Lung (tissue), 12 donors: ENCODE data around the gene NBEA. TPM values are rescaled to one million over a fixed set of nuclear protein-coding genes. Genes with fewer than 3 reads are reported as not detected.
"Not testable (repeated sequence)": the region's sequence is repeated elsewhere in the genome, so short reads cannot be mapped to it uniquely, and the experiment has no call there.

Experiments
- ATAC-seq: fragments of 200-7000 bp; cut with Tn5 transposase; one replicate; pipeline ENCODE4 v1.9.1; 2020; ENCODE audit warnings: moderate number of reproducible peaks; ENCODE audit not compliant: insufficient read depth, low FRiP score
- DNase-seq, 3 donors: peaks; one replicate each; pipeline ENCODE4 v3.0.0-alpha.2; 2013 to 2017
- H3K27ac ChIP-seq, 2 donors: one replicate each; pipeline ENCODE4 v1.5.1; 2013; ENCODE audit warnings: mild to moderate bottlenecking in 2 of 2, moderate library complexity in 2 of 2, control low read depth in 1 of 2, inconsistent platforms in 1 of 2, low read depth in 1 of 2, low read length in 1 of 2
- H3K27me3 ChIP-seq, 3 donors: one replicate each; pipeline ENCODE4 v1.5.1; 2013; ENCODE audit warnings: low read length in 2 of 3; ENCODE audit not compliant: control insufficient read depth in 3 of 3, insufficient read depth in 3 of 3
- H3K36me3 ChIP-seq, 4 donors: one replicate each; pipeline ENCODE4 v1.5.1; 2013; ENCODE audit warnings: low read length in 4 of 4, mild to moderate bottlenecking in 1 of 4, moderate library complexity in 1 of 4; ENCODE audit not compliant: control insufficient read depth in 4 of 4, insufficient read depth in 4 of 4
- H3K4me1 ChIP-seq, 5 donors: one replicate each; pipeline ENCODE4 v1.5.1; 2013; ENCODE audit warnings: low read length in 5 of 5, mild to moderate bottlenecking in 2 of 5, moderate library complexity in 1 of 5; ENCODE audit not compliant: control insufficient read depth in 5 of 5, insufficient read depth in 5 of 5
- H3K4me3 ChIP-seq: one replicate; pipeline ENCODE4 v1.5.1; 2013; ENCODE audit warnings: mild to moderate bottlenecking, control low read depth, moderate library complexity
- H3K9ac ChIP-seq, 2 donors: one replicate each; pipeline ENCODE4 v1.5.1; 2013; ENCODE audit warnings: low read length in 2 of 2, control low read depth in 1 of 2; ENCODE audit not compliant: insufficient read depth in 1 of 2
- H3K9me3 ChIP-seq, 4 donors: one replicate each; pipeline ENCODE4 v1.5.1; 2013; ENCODE audit warnings: low read length in 3 of 4, mild to moderate bottlenecking in 1 of 4, moderate library complexity in 1 of 4; ENCODE audit not compliant: control insufficient read depth in 4 of 4, insufficient read depth in 3 of 4
- WGBS, 2 donors: extraction: QIAGEN DNeasy Blood & Tissue Kit; methylation state at CpG; one replicate each; pipeline ENCODE4 v1.1.7; 2013; 5-methylcytosine and 5-hydroxymethylcytosine counted together
- polyA plus RNA-seq, 2 donors: library from polyadenylated mRNA; stranded (reverse); fragments of 200-250 nt; gene quantifications; one replicate each; pipeline ENCODE4 v1.2.1, GENCODE V29; 2013
- total RNA-seq, 2 donors: library from RNA; depleted of rRNA in 1 of 2; stranded (reverse); fragments of >200 nt in 1 of 2; gene quantifications; one replicate each; pipeline ENCODE4 v1.2.1, GENCODE V29; 2014 to 2021
- TF ChIP-seq, protein P1 (sequence below): IDR thresholded peaks from 2 replicates; pipeline ENCODE4 v1.5.1; 2012; ENCODE audit warnings: mild to moderate bottlenecking; ENCODE audit errors: control extremely low read depth, extremely low read depth
- donor health status: control.
- donor health status: control.
- donor health status: Bipolar disorder and iron deficiency.
- donor health status: healthy.
- donor health status: DM: yes; HTN: yes; CAD: no.

The NBEA gene
- total and polyA plus RNA-seq, 4 donors, result 1.6 to 26.5 (median 5.3) TPM

DNA sequence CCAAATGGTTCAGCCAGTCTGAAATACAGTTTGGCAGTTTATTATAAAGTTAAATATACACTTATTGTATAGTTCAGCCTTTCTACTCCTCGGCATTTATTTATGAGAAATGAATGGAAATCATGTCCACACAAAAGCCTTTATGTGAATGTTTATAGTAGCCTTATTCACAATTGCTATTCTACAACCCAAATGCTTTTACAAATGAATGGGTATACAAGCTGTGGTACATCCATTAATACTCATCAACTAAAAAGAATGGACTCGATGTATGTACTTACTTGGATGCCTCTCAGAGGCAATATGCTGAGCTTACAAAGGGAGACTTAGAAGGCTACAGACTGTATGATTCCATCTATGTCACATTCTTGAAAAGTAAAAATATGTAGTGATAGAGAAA is 150.7 kb downstream of the NBEA start:
- 87 to 92% methylated on average over 2 of the region's 2 CpGs for WGBS, 2 donors
- Histone ChIP-seq H3K27ac (no peak overlapping the region), H3K9me3 (no peaks in the 10 kb centered on the region), H3K9ac (no peak overlapping the region), H3K4me1 (no peaks in the 10 kb centered on the region), H3K4me3 (no peak overlapping the region), H3K36me3 (no peaks in the 10 kb centered on the region), H3K27me3 (no peaks in the 10 kb centered on the region)
- TF ChIP-seq, protein P1, sequence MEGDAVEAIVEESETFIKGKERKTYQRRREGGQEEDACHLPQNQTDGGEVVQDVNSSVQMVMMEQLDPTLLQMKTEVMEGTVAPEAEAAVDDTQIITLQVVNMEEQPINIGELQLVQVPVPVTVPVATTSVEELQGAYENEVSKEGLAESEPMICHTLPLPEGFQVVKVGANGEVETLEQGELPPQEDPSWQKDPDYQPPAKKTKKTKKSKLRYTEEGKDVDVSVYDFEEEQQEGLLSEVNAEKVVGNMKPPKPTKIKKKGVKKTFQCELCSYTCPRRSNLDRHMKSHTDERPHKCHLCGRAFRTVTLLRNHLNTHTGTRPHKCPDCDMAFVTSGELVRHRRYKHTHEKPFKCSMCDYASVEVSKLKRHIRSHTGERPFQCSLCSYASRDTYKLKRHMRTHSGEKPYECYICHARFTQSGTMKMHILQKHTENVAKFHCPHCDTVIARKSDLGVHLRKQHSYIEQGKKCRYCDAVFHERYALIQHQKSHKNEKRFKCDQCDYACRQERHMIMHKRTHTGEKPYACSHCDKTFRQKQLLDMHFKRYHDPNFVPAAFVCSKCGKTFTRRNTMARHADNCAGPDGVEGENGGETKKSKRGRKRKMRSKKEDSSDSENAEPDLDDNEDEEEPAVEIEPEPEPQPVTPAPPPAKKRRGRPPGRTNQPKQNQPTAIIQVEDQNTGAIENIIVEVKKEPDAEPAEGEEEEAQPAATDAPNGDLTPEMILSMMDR, result no peak
- ATAC-seq (no peak), DNase-seq (no peak)

DNA sequence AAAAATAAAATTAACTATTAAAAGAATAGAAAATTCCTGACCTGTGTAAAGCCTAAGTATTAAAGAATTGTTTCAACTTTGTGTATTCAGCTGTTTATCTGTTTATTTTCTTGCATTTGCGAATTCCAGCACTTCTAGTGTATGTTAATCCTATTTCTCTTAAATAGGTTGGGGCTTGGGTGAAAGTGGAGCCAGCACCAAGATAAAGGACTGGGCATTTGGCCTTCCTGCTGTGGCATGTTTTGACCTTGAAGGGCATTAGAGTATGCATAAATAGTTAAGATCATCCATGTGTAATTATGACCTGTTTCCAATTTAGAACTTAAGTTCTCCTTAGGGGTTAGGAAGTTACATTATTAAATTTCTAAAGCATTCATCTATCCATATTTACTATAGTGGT is 151.3 kb downstream of the NBEA start:
- Histone ChIP-seq H3K9ac (no peak overlapping the region), H3K27ac (no peak overlapping the region), H3K4me3 (no peak overlapping the region), H3K9me3 (no peaks in the 10 kb centered on the region), H3K36me3 (peaks cover 0 to 2% (median 0%) of the 10 kb centered on the region in 4 donors), H3K27me3 (no peaks in the 10 kb centered on the region), H3K4me1 (no peaks in the 10 kb centered on the region)
- 87 to 91% methylated on average over 1 of the region's 1 CpG for WGBS, 2 donors
- no peak for ATAC-seq
- no peak for DNase-seq
- TF ChIP-seq, protein P1, result no peak

DNA sequence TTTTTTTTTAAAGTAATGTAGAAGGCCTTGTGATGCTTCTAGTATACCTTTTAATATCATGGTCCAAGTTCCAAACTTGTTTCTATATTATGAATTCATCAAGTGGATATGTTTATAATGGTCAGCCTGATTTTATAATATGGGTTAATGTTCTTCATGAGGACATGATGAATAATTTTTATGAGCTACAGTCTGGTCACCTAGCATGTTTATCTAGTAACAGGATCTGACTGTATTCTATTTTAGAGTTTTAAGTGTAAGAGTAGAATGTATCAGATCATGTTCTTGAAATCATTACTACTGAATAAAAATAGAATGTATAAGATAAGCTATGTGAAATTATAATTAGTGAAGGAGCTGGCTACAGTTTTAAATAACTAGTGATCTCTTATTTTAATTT is 164.7 kb downstream of the NBEA start:
- DNase-seq, H3K27me3 ChIP-seq, H3K27ac ChIP-seq, H3K9ac ChIP-seq, ATAC-seq, H3K4me1 ChIP-seq, H3K9me3 ChIP-seq, H3K4me3 ChIP-seq, H3K36me3 ChIP-seq: not testable (repeated sequence)

DNA sequence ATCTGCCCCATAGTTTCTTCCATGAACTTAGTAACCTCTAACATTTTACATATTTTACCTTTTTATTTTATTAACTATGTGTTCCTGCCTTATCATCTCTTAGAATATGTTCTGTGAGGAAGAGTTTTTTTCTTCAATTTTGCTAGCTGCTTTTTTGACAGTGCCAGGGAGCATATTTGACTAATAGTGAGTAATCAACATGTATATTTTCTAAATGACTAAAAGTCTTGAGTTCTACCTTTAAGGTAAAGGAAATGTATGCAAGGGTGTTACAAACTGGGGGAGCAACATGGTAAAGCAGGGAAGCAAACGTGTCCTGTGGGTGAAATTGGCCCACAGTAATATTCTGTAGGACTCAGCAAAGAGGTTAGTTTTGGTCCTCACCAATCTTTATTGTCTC is 165.5 kb downstream of the NBEA start:
- Histone ChIP-seq H3K27ac (no peak overlapping the region), H3K4me3 (no peak overlapping the region), H3K4me1 (no peaks in the 10 kb centered on the region), H3K9me3 (no peaks in the 10 kb centered on the region), H3K27me3 (no peaks in the 10 kb centered on the region), H3K9ac (no peak overlapping the region), H3K36me3 (peaks cover 0 to 2% (median 0%) of the 10 kb centered on the region in 4 donors)
- DNase-seq, result no peak
- ATAC-seq, result no peak
- 84% methylated on average over 1 of the region's 1 CpG for WGBS, 2 donors
- TF ChIP-seq, protein P1, result no peak

DNA sequence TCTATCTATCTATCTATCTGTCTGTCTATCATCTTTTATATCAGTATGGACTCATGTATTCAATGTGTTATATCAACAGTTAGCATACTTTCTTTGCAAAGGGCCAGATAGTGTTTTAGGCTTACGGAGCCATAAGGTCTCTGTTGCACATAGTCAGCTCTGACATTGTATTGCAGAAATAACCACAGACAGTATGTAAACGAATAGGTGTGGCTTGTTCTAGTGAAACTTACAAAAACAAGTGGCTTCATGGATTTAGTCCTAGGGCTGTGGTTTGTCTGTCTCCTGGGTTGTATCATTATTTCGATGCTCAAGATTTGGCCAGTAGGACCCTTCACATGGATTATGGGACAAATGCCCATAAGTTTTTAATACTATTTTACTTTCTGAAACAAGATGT is 171.5 kb downstream of the NBEA start:
- ATAC-seq, result not testable (repeated sequence)
- 90 to 96% methylated on average over 3 of the region's 3 CpGs for WGBS, 2 donors

More for the DNA sequence above, 171.5 kb downstream of the NBEA start:
- not testable (repeated sequence) for H3K9ac ChIP-seq, H3K27me3 ChIP-seq, H3K27ac ChIP-seq, H3K9me3 ChIP-seq, H3K36me3 ChIP-seq, DNase-seq, H3K4me1 ChIP-seq, H3K4me3 ChIP-seq
